ENCODE results near the gene PPBP. TPM values are rescaled to one million over a fixed set of nuclear protein-coding genes. Genes with fewer than 3 reads are reported as not detected.

Gene PPBP
- total RNA-seq, 1 donor from 2014 or later = not detected

DNA sequence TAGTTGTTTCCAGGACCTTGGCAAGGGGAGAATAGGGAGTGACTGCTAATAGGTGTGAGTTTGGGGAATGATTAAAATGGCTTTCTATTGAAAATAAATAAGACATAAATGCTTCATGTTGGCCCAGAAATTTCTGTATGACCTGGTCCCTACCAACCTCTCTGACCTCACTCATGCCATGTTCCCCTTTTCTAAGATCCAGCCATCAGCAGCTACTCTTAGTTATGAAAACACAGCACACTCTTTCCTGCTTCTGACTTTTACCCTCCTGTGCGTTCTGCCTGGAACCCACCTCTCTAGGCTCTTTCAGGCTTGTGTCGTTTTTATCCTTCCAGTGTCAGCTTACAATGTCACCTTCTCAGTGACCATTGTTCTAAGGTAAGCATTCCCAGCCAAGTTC is 25.3 kb upstream of the PPBP start:
- no peaks in the 10 kb centered on the region for H3K4me1 ChIP-seq
- no peak for TF ChIP-seq POLR2AphosphoS5 (IDR thresholded peaks at IDR 0.05; ENCODE audit: insufficient read depth in 1 of 2, low read depth in 1 of 2)
- no peak for TF ChIP-seq POLR2A (IDR thresholded peaks at IDR 0.05)
- no peak for TF ChIP-seq CTCF (IDR thresholded peaks at IDR 0.05)
- peaks cover 4% of the 10 kb centered on the region for H3K27me3 ChIP-seq
- no peaks in the 10 kb centered on the region for H3K9me3 ChIP-seq
- H3K4me3 ChIP-seq = no peak overlapping the region
- intact Hi-C loops (cut with DNase I) = no loop called here
- no peak for DNase-seq (ENCODE audit: extremely low spot score in 2 of 2)
- no peaks in the 10 kb centered on the region for H3K36me3 ChIP-seq
- H3K27ac ChIP-seq = no peak overlapping the region

- TF ChIP-seq CTCF (IDR thresholded peaks at IDR 0.05) (no peak), POLR2A (IDR thresholded peaks at IDR 0.05) (no peak)
- intact Hi-C loops (cut with DNase I) = no loop called here
- Histone ChIP-seq H3K36me3 (no peaks in the 10 kb centered on the region), H3K27me3 (peaks cover 4% of the 10 kb centered on the region), H3K4me3 (no peak overlapping the region), H3K9me3 (no peaks in the 10 kb centered on the region), H3K4me1 (no peaks in the 10 kb centered on the region), H3K27ac (no peak overlapping the region)
- DNase-seq (ENCODE audit: extremely low spot score in 2 of 2) = no peak
Observed at GRCh38 chr4:74012130-74012529, 24.1 kb upstream of the PPBP start.

GRCh38 chr4:74009307-74009706 is 21.3 kb upstream of the PPBP start:
- TF ChIP-seq POLR2A (IDR thresholded peaks at IDR 0.05) (no peak), CTCF (IDR thresholded peaks at IDR 0.05) (no peak), POLR2AphosphoS5 (IDR thresholded peaks at IDR 0.05; ENCODE audit: insufficient read depth in 1 of 2, low read depth in 1 of 2) (no peak)
- no peak overlapping the region for H3K4me3 ChIP-seq
- H3K9me3 ChIP-seq = no peaks in the 10 kb centered on the region
- DNase-seq (ENCODE audit: extremely low spot score in 2 of 2) = no peak
- H3K27ac ChIP-seq = no peak overlapping the region
- peaks cover 4% of the 10 kb centered on the region for H3K27me3 ChIP-seq
- no peaks in the 10 kb centered on the region for H3K36me3 ChIP-seq
- no peaks in the 10 kb centered on the region for H3K4me1 ChIP-seq
- intact Hi-C loops (cut with DNase I) = no loop called here

- Histone ChIP-seq H3K27ac (no peak overlapping the region), H3K4me3 (no peak overlapping the region)
- intact Hi-C loops (cut with DNase I) = no loop called here
Observed at GRCh38 chr4:74006009-74006476, 18.1 kb upstream of the PPBP start.

GRCh38 chr4:74005528-74005927 is 17.5 kb upstream of the PPBP start:
- DNase-seq (ENCODE audit: extremely low spot score in 2 of 2) = no peak
- no peaks in the 10 kb centered on the region for H3K36me3 ChIP-seq
- no peaks in the 10 kb centered on the region for H3K9me3 ChIP-seq
- intact Hi-C loops (cut with DNase I) = no loop called here
- TF ChIP-seq POLR2AphosphoS5 (IDR thresholded peaks at IDR 0.05; ENCODE audit: insufficient read depth in 1 of 2, low read depth in 1 of 2) = no peak
- TF ChIP-seq POLR2A (IDR thresholded peaks at IDR 0.05) = no peak
- no peak for TF ChIP-seq CTCF (IDR thresholded peaks at IDR 0.05)
- no peak overlapping the region for H3K27ac ChIP-seq
- no peak overlapping the region for H3K4me3 ChIP-seq
- peaks cover 4% of the 10 kb centered on the region for H3K27me3 ChIP-seq
- no peaks in the 10 kb centered on the region for H3K4me1 ChIP-seq

More at GRCh38 chr4:74006009-74006476, 18.1 kb upstream of the PPBP start:
- H3K27me3 ChIP-seq = peaks cover 4% of the 10 kb centered on the region
- H3K36me3 ChIP-seq = no peaks in the 10 kb centered on the region
- no peak for DNase-seq (ENCODE audit: extremely low spot score in 2 of 2)
- TF ChIP-seq POLR2AphosphoS5 (IDR thresholded peaks at IDR 0.05; ENCODE audit: insufficient read depth in 1 of 2, low read depth in 1 of 2) (peak in 1 of 2 donors; percentile 21), POLR2A (IDR thresholded peaks at IDR 0.05) (no peak)
- H3K9me3 ChIP-seq = no peaks in the 10 kb centered on the region
- H3K4me1 ChIP-seq = no peaks in the 10 kb centered on the region
